Astrocyte (in vitro differentiated cells and primary cell): Measurements from ENCODE around the gene PPM1L.

Experiments used
- CTCF ChIP-seq: IDR thresholded peaks from 2 replicates; pipeline ENCODE4 v1.5.1; 2011; ENCODE audit warnings: low read depth, mild to moderate bottlenecking, inconsistent platforms, low read length, moderate library complexity; ENCODE audit not compliant: insufficient read depth
- EZH2 ChIP-seq: IDR thresholded peaks from 2 replicates; pipeline ENCODE4 v1.6.1; 2012; ENCODE audit warnings: mild to moderate bottlenecking, low read length, inconsistent platforms; ENCODE audit not compliant: insufficient read depth

- TF ChIP-seq EZH2 (no peak), CTCF (no peak)
Observed at GRCh38 chr3:160950954-160951353, 194.9 kb downstream of the PPM1L start.
